Uterus (tissue), 2 donors: ENCODE results near the gene SPINK14.

ENCODE experiments used
- CTCF ChIP-seq, 4 experiments: fragments of 200-600 bp in 2 of 4; fragments of 450-650 bp in 2 of 4; sonication (generic) in 2 of 4; IDR thresholded peaks; one replicate each; pipeline ENCODE4 v1.5.1; 2016 to 2019; ENCODE audit warnings: antibody characterized with exemption in 4 of 4, mild to moderate bottlenecking in 2 of 4, moderate library complexity in 1 of 4
- POLR2A ChIP-seq, 2 donors: fragments of 450-650 bp; IDR thresholded peaks; one replicate each; pipeline ENCODE4 v1.6.1; 2016; ENCODE audit warnings: antibody characterized with exemption in 2 of 2, mild to moderate bottlenecking in 1 of 2, moderate library complexity in 1 of 2

- TF ChIP-seq POLR2A (IDR thresholded peaks at IDR 0.05): no peak
- TF ChIP-seq CTCF (IDR thresholded peaks at IDR 0.05): no peak
Observed at GRCh38 chr5:148202531-148203203, 34.3 kb downstream of the SPINK14 start, which contains the start of gene SPINK6.
